Endodermal cell (in vitro differentiated cells): ENCODE results near the gene COL4A5. TPM values are rescaled to one million over a fixed set of nuclear protein-coding genes. Genes with fewer than 3 reads are reported as not detected.

Experiments
- DNase-seq: peaks from one replicate; pipeline ENCODE4 v3.0.0-alpha.2; 2017
- H3K27ac ChIP-seq: 2 replicates; pipeline ENCODE4 v1.5.1; 2013; ENCODE audit warnings: mild to moderate bottlenecking, low read depth, low read length, moderate library complexity
- H3K27me3 ChIP-seq: 2 replicates; pipeline ENCODE4 v1.6.1; 2013; ENCODE audit warnings: mild to moderate bottlenecking, low read length, moderate library complexity; ENCODE audit not compliant: insufficient read depth, control insufficient read depth, poor library complexity, severe bottlenecking
- H3K36me3 ChIP-seq: 2 replicates; pipeline ENCODE4 v1.7.0; 2013; ENCODE audit warnings: mild to moderate bottlenecking, low read length, moderate library complexity; ENCODE audit not compliant: control insufficient read depth, insufficient read depth
- H3K4me1 ChIP-seq: one replicate; pipeline ENCODE4 v1.7.0; 2013; ENCODE audit warnings: low read length; ENCODE audit not compliant: control insufficient read depth, insufficient read depth
- H3K4me3 ChIP-seq: 2 replicates; pipeline ENCODE4 v1.5.1; 2013; ENCODE audit warnings: mild to moderate bottlenecking, low read length, moderate library complexity
- H3K9ac ChIP-seq: 2 replicates; pipeline ENCODE4 v1.6.1; 2013; ENCODE audit warnings: mild to moderate bottlenecking, low read length, moderate library complexity; ENCODE audit not compliant: poor library complexity, severe bottlenecking; ENCODE audit errors: extremely low read depth
- H3K9me3 ChIP-seq: 2 replicates; pipeline ENCODE4 v1.6.1; 2013; ENCODE audit warnings: mild to moderate bottlenecking, low read length, moderate library complexity; ENCODE audit not compliant: control insufficient read depth
- H3K27ac Mint-ChIP-seq: 2 replicates; pipeline ENCODE4 v1.8.0; 2020; ENCODE audit warnings: mixed read lengths
- H3K27me3 Mint-ChIP-seq: 2 replicates; pipeline ENCODE4 v1.8.0; 2021; ENCODE audit warnings: mild to moderate bottlenecking, mixed read lengths; ENCODE audit not compliant: insufficient read depth
- H3K36me3 Mint-ChIP-seq: 2 replicates; pipeline ENCODE4 v1.8.0; 2020; ENCODE audit warnings: low read depth, mixed read lengths
- H3K4me1 Mint-ChIP-seq: 2 replicates; pipeline ENCODE4 v1.8.0; 2020; ENCODE audit warnings: mixed read lengths
- H3K4me3 Mint-ChIP-seq: 2 replicates; pipeline ENCODE4 v1.8.0; 2020; ENCODE audit warnings: mild to moderate bottlenecking, moderate library complexity, mixed read lengths
- H3K9me3 Mint-ChIP-seq: 2 replicates; pipeline ENCODE4 v1.8.0; 2020; ENCODE audit warnings: mild to moderate bottlenecking, mixed read lengths
- CTCF ChIP-seq: fragments of 200-600 bp; sonication (generic); conservative IDR thresholded peaks from 2 replicates; pipeline ENCODE4 v1.5.0; 2021; ENCODE audit warnings: antibody characterized with exemption, mild to moderate bottlenecking
- WGBS, 2 experiments: methylation state at CpG; one replicate each; pipeline versions ENCODE4 v1.1.5 to v1.1.7; 2013; ENCODE audit warnings: missing lambda C conversion rate in 2 of 2, mixed read lengths in 1 of 2; ENCODE audit not compliant: insufficient coverage in 1 of 2, insufficient read length in 1 of 2; 5-methylcytosine and 5-hydroxymethylcytosine counted together
- total RNA-seq, 2 donors: library from RNA; stranded (reverse); fragmentation: NEBNext Ultra II Directional in 1 of 2; extraction: Animal tissue kit (Norgen Biotek cat#: 25700) in 1 of 2; gene quantifications; 2 replicates in 1 of 2; 3 replicates in 1 of 2; pipeline ENCODE4 v1.2.1, GENCODE V29; 2021

The COL4A5 gene
- total RNA-seq, 2 donors from 2014 or later = 212 to 365 TPM

GRCh38 chrX:108447303-108447702, 7.7 kb downstream of the COL4A5 start:
- H3K27me3 Mint-ChIP-seq = no peaks in the 10 kb centered on the region
- no peak overlapping the region for H3K27ac Mint-ChIP-seq
- peaks cover 15% of the 10 kb centered on the region for H3K36me3 ChIP-seq
- H3K27ac ChIP-seq = no peak overlapping the region
- H3K4me3 Mint-ChIP-seq = no peak overlapping the region
- no peaks in the 10 kb centered on the region for H3K4me1 ChIP-seq
- no peak for TF ChIP-seq CTCF
- no peaks in the 10 kb centered on the region for H3K27me3 ChIP-seq
- H3K36me3 Mint-ChIP-seq = peaks cover 60% of the 10 kb centered on the region
- H3K9me3 Mint-ChIP-seq = peaks cover 35% of the 10 kb centered on the region
- whole genome bisulfite sequencing, 2 experiments = 87 to 100% methylated on average over 1 to 2 of the region's 2 CpGs
- H3K4me3 ChIP-seq = no peak overlapping the region
- peaks cover 19% of the 10 kb centered on the region for H3K4me1 Mint-ChIP-seq
- H3K9me3 ChIP-seq = peaks cover 16% of the 10 kb centered on the region
- H3K9ac ChIP-seq = no peak overlapping the region
- no peak for DNase-seq

- Mint-ChIP-seq H3K4me3 (no peak overlapping the region), H3K27ac (no peak overlapping the region), H3K9me3 (peaks cover 21% of the 10 kb centered on the region), H3K27me3 (no peaks in the 10 kb centered on the region), H3K36me3 (peaks cover 63% of the 10 kb centered on the region), H3K4me1 (no peaks in the 10 kb centered on the region)
- no peaks in the 10 kb centered on the region for H3K4me1 ChIP-seq
- WGBS, 2 experiments = 91% methylated on average over 1 of the region's 3 CpGs; no CpG with 5 or more reads in 1 of the 2 experiments
- no peak for TF ChIP-seq CTCF
- peaks cover 14% of the 10 kb centered on the region for H3K9me3 ChIP-seq
- H3K27ac ChIP-seq = no peak overlapping the region
- no peak overlapping the region for H3K4me3 ChIP-seq
- no peak for DNase-seq
- peaks cover 23% of the 10 kb centered on the region for H3K36me3 ChIP-seq
- H3K27me3 ChIP-seq = no peaks in the 10 kb centered on the region
- no peak overlapping the region for H3K9ac ChIP-seq
Measured at GRCh38 chrX:108453841-108454240, 14.2 kb downstream of the COL4A5 start.

- H3K36me3 Mint-ChIP-seq = peaks cover 53% of the 10 kb centered on the region
- H3K36me3 ChIP-seq = peaks cover 20% of the 10 kb centered on the region
- peaks cover 2% of the 10 kb centered on the region for H3K4me1 Mint-ChIP-seq
- WGBS, 2 experiments = 95% methylated on average over 3 of the region's 4 CpGs; no CpG with 5 or more reads in 1 of the 2 experiments
- H3K9me3 ChIP-seq = peaks cover 7% of the 10 kb centered on the region
- H3K9me3 Mint-ChIP-seq = peaks cover 8% of the 10 kb centered on the region
- no peak overlapping the region for H3K9ac ChIP-seq
- no peak overlapping the region for H3K27ac Mint-ChIP-seq
- H3K4me3 ChIP-seq = no peak overlapping the region
- no peak for TF ChIP-seq CTCF
- no peak for DNase-seq
- no peak overlapping the region for H3K27ac ChIP-seq
- no peaks in the 10 kb centered on the region for H3K27me3 Mint-ChIP-seq
- no peaks in the 10 kb centered on the region for H3K27me3 ChIP-seq
- H3K4me3 Mint-ChIP-seq = no peak overlapping the region
- no peaks in the 10 kb centered on the region for H3K4me1 ChIP-seq
Measured at GRCh38 chrX:108456971-108457477, 17.4 kb downstream of the COL4A5 start.
